Uterus (tissue), 2 donors: ENCODE results near the gene ABCC4.

Experiments used
- POLR2A ChIP-seq, 2 donors: fragments of 450-650 bp; IDR thresholded peaks; one replicate each; pipeline ENCODE4 v1.6.1; 2016; ENCODE audit warnings: antibody characterized with exemption in 2 of 2, mild to moderate bottlenecking in 1 of 2, moderate library complexity in 1 of 2
- TF ChIP-seq, protein P1 (sequence below), 4 experiments: fragments of 200-600 bp in 2 of 4; fragments of 450-650 bp in 2 of 4; sonication (generic) in 2 of 4; IDR thresholded peaks; one replicate each; pipeline ENCODE4 v1.5.1; 2016 to 2019; ENCODE audit warnings: antibody characterized with exemption in 4 of 4, mild to moderate bottlenecking in 2 of 4, moderate library complexity in 1 of 4

DNA sequence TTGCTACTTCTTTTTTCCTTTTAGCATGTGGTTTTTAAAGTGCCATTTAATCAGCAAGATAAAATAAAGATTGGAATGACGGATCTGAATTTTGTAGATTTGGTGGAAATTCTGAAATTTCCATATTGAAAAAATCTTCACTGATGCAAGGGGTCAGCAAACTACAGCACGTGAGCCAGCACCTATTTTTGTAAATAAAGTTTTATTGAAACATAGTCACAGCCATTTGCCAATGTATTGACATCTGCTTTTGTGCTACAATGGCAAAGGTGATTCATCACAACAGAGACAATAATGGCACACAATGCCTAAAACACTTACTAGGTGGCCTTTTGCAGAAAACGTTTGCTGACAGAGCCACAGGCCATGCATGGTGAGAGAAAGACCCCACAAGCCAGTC, 226.4 kb downstream of the ABCC4 start:
- TF ChIP-seq, protein P1, sequence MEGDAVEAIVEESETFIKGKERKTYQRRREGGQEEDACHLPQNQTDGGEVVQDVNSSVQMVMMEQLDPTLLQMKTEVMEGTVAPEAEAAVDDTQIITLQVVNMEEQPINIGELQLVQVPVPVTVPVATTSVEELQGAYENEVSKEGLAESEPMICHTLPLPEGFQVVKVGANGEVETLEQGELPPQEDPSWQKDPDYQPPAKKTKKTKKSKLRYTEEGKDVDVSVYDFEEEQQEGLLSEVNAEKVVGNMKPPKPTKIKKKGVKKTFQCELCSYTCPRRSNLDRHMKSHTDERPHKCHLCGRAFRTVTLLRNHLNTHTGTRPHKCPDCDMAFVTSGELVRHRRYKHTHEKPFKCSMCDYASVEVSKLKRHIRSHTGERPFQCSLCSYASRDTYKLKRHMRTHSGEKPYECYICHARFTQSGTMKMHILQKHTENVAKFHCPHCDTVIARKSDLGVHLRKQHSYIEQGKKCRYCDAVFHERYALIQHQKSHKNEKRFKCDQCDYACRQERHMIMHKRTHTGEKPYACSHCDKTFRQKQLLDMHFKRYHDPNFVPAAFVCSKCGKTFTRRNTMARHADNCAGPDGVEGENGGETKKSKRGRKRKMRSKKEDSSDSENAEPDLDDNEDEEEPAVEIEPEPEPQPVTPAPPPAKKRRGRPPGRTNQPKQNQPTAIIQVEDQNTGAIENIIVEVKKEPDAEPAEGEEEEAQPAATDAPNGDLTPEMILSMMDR (IDR thresholded peaks at IDR 0.05): no peak
- TF ChIP-seq POLR2A (IDR thresholded peaks at IDR 0.05): no peak
